Measurements from ENCODE around the gene CCDC88C.

Gene CCDC88C

DNA sequence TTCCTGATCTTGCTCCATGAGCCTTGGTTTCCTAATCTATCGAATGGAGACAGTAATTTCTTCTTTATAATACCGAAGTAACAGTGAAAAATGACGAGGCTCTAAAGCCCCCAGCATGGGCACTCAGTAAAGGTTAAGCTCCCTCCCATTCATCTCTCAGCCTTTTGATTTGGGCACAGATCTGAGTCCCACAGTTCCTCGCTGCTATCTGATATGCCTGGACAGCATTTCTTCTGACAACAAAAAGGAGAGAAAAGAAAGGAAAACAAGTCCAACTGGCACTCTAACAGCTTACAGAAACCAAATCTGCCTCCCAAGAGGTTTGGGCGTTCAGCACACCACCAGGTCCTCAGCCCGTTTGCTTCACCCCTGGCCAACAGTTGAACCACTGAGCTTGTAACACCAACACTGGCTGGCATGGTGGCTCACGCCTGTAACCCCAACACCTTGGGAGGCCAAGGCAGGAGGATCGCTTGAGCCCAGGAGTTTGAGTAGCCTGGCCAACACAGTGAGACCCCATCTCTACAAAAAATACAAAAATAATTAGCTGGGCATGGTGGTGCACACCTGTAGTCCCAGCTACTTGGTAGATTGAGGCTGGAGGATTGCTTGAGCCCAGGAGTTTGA is 19.5 kb downstream of the CCDC88C start:
- no peak for DNase-seq

- DNase-seq: peak in 2 of 3 donors; percentile 48 to 49
These were observed 20.4 kb downstream of the CCDC88C start for GRCh38 chr14:91396959-91397815.

DNA sequence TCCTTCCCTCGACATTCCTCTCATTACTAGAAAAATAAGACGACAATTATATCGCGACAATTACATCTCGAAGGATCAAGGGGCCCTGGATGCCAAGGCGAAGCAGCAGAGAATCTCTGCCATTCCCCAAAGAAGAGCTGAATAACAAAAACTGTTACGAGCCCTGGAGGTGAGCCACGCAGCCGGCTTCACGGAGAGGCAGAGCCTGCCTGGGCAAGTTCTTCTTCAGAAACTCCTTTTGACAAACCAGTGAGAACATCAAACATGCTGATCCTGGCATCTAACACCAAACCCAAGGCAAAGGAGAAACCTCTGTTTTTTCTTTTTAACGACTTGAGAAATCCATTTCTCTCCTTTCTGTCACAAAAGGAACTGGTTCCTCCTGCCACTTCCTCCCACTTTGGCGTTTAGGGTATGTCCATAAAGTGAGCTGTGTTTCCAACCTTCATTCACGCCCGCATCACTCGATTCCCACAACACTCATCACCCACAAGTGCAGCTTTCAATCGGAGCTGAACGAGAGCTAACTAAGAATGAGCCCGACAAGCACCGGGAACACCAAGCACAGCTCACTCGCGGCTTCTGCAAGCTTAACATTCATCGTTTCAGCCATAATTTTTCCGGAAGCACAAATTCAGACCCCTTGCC is 21.5 kb downstream of the CCDC88C start:
- peak; percentile 61 to 73 (median 72) for DNase-seq

GRCh38 chr14:91395466-91395865 is 22.2 kb downstream of the CCDC88C start:
- DNase-seq: no peak

- DNase-seq: no peak
These were observed 23.2 kb downstream of the CCDC88C start for GRCh38 chr14:91394105-91395081.

- DNase-seq: peak; percentile 66 to 81 (median 77)
These were observed 24.9 kb downstream of the CCDC88C start for GRCh38 chr14:91392623-91393303.

- DNase-seq: no peak
These were observed 27.3 kb downstream of the CCDC88C start for GRCh38 chr14:91390165-91390778.

DNA sequence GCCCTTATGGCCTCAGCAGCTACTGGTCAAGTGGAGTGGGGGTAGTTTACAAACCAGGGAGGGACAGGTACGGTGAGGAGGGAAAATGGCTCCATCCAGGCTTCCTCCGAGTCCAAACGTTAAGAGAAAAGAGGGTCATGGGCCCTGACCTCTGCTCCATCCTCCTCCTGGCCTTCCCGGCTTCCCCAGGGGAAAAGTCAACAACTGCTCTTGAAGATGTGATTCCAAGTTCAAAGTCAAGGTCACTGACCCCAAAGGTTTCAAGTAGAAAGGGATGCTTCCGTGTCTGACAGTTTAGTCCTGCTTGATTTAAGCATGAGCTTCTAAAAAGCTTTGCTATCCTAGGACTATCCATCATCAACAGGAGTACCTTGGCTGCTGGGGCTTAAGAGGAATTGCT is 28.5 kb downstream of the CCDC88C start:
- no peak for DNase-seq

DNA sequence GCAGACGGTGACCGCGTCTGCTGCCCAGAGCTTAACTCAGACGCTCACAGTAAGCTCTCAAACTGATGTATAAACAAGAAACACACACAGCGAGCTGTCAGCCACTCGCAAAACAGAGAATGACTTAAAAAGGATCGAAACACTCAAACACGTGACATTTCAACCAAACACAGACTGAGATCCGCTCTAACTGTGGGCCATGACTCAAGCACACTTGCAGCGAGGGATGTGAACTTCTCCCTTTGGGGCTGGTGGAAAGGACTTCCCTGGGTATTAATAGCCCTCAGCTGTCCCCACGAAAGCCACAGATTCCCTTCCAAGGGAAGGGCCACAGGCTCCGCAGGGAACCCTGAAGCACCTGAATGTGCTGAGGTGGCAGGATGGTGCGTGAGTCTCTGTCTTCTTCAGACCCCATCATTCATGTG is 29.1 kb downstream of the CCDC88C start:
- DNase-seq: peak; percentile 87 to 94 (median 93)

- DNase-seq: no peak
These were observed 29.7 kb downstream of the CCDC88C start for GRCh38 chr14:91387951-91388381.

DNA sequence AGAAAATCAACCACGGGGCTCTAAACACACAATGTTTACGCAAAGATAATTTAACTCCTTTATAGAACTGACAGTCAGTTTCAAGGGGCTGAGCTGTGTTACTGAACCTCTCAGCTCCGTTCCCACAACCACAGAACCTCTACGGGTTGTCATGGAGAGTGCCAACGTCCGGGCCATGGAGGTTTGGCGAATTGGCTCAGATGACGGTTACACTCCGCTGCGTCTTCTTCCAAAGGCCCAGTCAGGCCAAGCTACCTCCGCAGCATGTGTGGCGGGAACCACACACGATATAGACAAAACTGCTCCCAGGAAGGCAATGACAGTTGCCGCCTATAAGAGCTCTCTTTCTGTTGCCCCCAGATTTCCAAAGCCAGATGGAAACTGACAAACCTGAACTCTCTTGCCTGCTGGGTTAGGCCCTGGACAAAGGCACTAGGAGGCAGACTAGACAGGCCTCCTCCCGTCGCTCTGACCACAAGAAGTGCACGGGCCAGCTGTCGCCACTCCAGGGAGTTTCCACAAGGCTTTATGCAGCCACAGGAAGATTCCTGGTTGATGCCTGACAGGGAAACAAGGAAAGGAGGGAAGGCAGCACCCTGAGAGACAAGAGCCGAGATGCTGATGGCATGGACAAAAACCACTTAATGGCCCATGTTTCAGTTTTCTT is 30.3 kb downstream of the CCDC88C start:
- no peak for DNase-seq

DNA sequence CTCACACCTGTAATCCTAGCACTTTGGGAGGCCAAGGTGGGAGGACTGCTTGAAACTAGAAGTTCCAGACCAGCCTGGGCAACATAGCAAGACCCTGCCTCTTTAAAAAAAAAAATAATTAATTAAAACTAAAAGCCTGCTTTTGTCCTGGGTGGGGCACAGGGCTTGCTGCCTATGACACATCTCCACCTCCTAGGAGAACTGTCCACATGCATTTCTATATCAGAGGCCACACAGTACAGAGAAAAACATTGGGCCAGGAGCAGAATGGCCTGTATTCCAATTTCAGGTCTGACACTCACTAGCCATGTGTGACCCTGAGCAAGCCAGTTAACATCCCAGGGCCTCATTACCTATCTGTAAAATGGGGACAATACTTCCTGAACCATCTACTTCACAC is 31.9 kb downstream of the CCDC88C start:
- DNase-seq: no peak

DNA sequence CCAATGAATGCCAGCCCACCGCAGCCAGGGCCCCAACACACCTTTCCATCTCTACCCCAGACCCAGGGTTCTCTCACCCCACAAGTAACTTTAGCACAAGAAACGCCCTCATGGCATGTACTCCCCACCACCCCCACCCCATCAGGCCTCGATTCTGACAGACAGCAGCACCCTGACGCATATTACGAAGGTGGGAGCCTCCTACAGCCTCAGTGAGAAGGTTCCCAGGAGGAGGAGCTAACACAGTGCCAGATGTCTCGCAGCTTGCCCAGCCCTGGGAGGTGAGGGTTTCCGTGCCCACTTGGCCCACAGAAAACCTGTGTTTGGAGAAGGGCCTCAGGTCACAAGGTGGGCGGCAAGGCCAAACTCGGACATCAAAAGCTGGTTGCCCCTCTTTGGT is 32.4 kb downstream of the CCDC88C start:
- DNase-seq: no peak

GRCh38 chr14:91383439-91383838 is 34.2 kb downstream of the CCDC88C start:
- DNase-seq: no peak

GRCh38 chr14:91381801-91382670 is 35.6 kb downstream of the CCDC88C start:
- no peak for DNase-seq

DNA sequence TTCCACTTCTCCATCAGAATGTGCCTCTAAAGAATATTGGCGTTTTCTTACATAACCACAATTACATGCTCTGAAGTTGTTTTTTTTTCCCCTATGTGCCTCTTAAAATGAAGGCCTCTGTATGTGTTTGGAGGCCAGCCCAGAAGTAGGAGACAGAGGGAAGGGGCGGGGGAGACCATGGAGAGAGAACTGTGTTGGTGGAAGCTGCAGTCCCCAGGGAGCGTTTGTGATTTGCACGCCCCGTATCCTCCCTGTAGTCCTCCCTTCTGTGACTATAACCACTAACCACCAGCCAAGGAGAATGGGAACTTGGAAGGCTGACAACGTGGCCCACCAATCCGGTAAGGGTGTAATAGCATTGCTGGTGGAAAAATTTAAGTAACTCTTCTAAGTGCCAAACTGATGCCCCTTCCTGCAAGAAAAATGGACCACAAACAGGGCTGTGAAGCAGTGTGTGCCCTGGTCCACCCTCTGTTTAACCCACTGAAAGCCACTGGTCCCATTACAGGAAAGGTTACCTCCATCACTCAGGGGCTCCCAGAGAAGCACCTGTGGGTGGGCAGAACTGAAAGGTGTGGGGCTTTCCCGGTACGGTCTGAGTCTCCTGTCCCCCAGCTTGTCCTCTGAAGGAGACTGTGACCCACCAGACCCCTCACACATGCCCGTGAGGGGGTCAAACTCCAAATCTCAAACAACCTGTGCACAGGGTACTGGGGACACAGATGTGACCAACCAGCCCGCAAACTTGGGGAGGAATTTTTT is 36.8 kb downstream of the CCDC88C start:
- no peak for DNase-seq

DNA sequence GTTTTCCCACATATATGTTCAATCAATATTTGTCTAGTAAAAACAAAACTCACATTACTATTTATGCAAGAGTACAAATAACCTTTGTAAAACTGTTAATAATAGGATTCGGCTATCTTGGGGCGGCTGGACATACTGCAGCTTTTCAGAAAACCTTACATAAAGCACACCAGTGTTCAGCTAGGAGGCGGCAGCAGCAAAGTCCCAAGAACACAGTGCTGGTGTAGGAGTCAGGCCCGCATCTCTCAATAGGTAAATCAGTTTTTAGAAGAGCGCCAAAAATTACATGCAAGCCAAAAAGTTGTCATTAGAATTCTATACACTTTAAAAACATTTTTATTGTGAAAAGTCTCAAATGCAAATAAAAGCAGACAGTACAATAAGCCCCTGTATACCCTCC is 37.5 kb downstream of the CCDC88C start:
- DNase-seq: no peak

GRCh38 chr14:91379579-91379932 is 38.1 kb downstream of the CCDC88C start:
- no peak for DNase-seq

DNA sequence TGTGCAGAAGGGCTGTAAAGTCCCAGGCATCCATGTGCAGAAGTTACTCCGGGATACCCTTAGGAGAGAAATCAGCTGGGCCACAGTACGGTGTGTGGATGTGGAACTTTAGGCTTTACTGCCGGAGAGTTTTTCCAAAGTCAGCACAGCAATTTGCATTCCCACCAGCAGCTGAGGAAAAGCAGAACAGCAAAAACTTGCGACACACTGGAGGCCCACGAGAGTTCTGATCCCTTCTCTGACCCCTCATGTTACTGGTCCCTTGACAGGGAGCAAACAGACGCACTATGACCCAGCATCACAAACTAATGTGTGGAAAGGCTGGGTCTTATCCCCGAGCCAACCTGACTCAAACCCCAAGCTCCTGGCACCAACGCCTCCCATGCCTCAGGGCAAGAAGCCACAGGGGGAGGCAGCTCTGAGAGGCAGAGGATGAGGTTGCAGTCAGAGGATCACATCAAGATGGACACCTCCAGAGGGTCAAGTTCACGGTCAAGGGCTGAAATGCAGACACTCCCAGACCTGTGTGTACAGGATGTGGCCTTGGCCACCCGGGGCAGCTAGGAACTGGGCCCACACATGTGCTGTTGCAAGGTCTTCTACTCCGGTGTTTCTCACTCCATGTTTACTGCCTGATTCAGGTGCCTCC is 38.6 kb downstream of the CCDC88C start:
- DNase-seq: peak; percentile 56 to 69 (median 61)

Data from suppressor macrophage treated with lipopolysaccharide for 1 hour (primary cell).